Fibroblast of lung (primary cell): ENCODE data around the gene C1orf52. TPM values are rescaled to one million over a fixed set of nuclear protein-coding genes. Genes with fewer than 3 reads are reported as not detected.
A peak's percentile ranks its signal among the peaks of the same experiment; 100 is the strongest.

Source experiments
- DNase-seq, 2 donors: peaks; one replicate each; pipeline versions ENCODE4 v3.0.0 to v3.0.0-alpha.2; 2010; ENCODE audit warnings: low read depth in 2 of 2
- H2AFZ ChIP-seq: 2 replicates; pipeline ENCODE4 v1.5.1; 2012; ENCODE audit warnings: low read length, control low read depth, inconsistent platforms
- H3K27ac ChIP-seq: 2 replicates; pipeline ENCODE4 v1.5.1; 2011; ENCODE audit warnings: low read length, control low read depth; ENCODE audit not compliant: insufficient read depth
- H3K27me3 ChIP-seq: 2 replicates; pipeline ENCODE4 v1.5.1; 2011; ENCODE audit warnings: mild to moderate bottlenecking, low read length; ENCODE audit not compliant: control insufficient read depth, insufficient read depth
- H3K36me3 ChIP-seq: 2 replicates; pipeline ENCODE4 v1.5.1; 2011; ENCODE audit warnings: low read length; ENCODE audit not compliant: control insufficient read depth, insufficient read depth
- H3K4me1 ChIP-seq: 2 replicates; pipeline ENCODE4 v1.5.1; 2011; ENCODE audit warnings: low read length; ENCODE audit not compliant: control insufficient read depth, insufficient read depth; ENCODE audit errors: extremely low read depth
- H3K4me2 ChIP-seq: 2 replicates; pipeline ENCODE4 v1.5.1; 2011; ENCODE audit warnings: low read length, control low read depth; ENCODE audit not compliant: insufficient read depth; ENCODE audit errors: extremely low read depth
- H3K4me3 ChIP-seq, 4 experiments: fragments of 200-600 bp in 1 of 4; sonication (generic) in 1 of 4; replicated peaks in 1 of 4; 2 replicates each; pipeline ENCODE4 v1.5.1; 2011 to 2016; ENCODE audit warnings: low read length in 4 of 4, low read depth in 3 of 4, mild to moderate bottlenecking in 3 of 4, control low read depth in 2 of 4, inconsistent platforms in 1 of 4, mixed read lengths in 1 of 4; ENCODE audit not compliant: insufficient read depth in 1 of 4; ENCODE audit errors: control extremely low read depth in 1 of 4
- H3K79me2 ChIP-seq: 2 replicates; pipeline ENCODE4 v1.5.1; 2012; ENCODE audit warnings: mild to moderate bottlenecking, low read length, inconsistent platforms; ENCODE audit not compliant: control insufficient read depth, insufficient read depth
- H3K9ac ChIP-seq: 2 replicates; pipeline ENCODE4 v1.5.1; 2011; ENCODE audit warnings: mild to moderate bottlenecking, low read length, control low read depth; ENCODE audit not compliant: insufficient read depth
- H3K9me3 ChIP-seq: 2 replicates; pipeline ENCODE4 v1.5.1; 2012; ENCODE audit warnings: low read depth, low read length; ENCODE audit not compliant: control insufficient read depth, insufficient read depth
- H4K20me1 ChIP-seq: 2 replicates; pipeline ENCODE4 v1.5.1; 2011; ENCODE audit warnings: low read length; ENCODE audit not compliant: control insufficient read depth, insufficient read depth; ENCODE audit errors: extremely low read depth
- CTCF ChIP-seq, 2 donors: IDR thresholded peaks in 1 of 2; conservative IDR thresholded peaks in 1 of 2; 1 replicate in 1 of 2; 2 replicates in 1 of 2; pipeline ENCODE4 v1.5.1; 2011 to 2012; ENCODE audit warnings: low read length in 2 of 2, control low read depth in 1 of 2, inconsistent platforms in 1 of 2, low read depth in 1 of 2, mild to moderate bottlenecking in 1 of 2
- EZH2 ChIP-seq: IDR thresholded peaks from 2 replicates; pipeline ENCODE4 v1.5.1; 2012; ENCODE audit warnings: low read length, control low read depth, mild to moderate bottlenecking; ENCODE audit errors: missing control alignments
- polyA plus RNA-seq, 2 donors: library from polyadenylated mRNA; depleted of rRNA in 1 of 2; stranded (reverse) in 1 of 2; unstranded in 1 of 2; fragments of >200 nt; gene quantifications; 2 replicates each; pipeline ENCODE4 v1.2.1, GENCODE V29; 2011 to 2012; ENCODE audit warnings: missing spikeins in 1 of 2
- total RNA-seq: library from RNA; depleted of rRNA; stranded (reverse); fragments of >200 nt; gene quantifications from 2 replicates; pipeline ENCODE4 v1.2.1, GENCODE V29; 2014

Gene C1orf52
- total and polyA plus RNA-seq, 2 donors (not counting 1 experiment from before 2014, with no cell fraction given): 11.4 to 24.7 TPM

- peaks cover 26% of the 10 kb centered on the region for H3K4me1 ChIP-seq
- no peaks in the 10 kb centered on the region for H3K9me3 ChIP-seq
- H3K4me2 ChIP-seq: peak overlapping the region; percentile 44
- no peaks in the 10 kb centered on the region for H4K20me1 ChIP-seq
- TF ChIP-seq EZH2: no peak
- TF ChIP-seq CTCF (conservative IDR thresholded peaks at IDR 0.05 in 1 of 2, IDR thresholded peaks at IDR 0.05 in 1 of 2; ENCODE audit: low read depth in 1 of 2, low read length in 2 of 2): no peak
- no peaks in the 10 kb centered on the region for H3K27me3 ChIP-seq
- H3K9ac ChIP-seq: no peak overlapping the region
- peak overlapping the region in 2 of 4 experiments; percentile 12 to 26 for H3K4me3 ChIP-seq
- no peaks in the 10 kb centered on the region for H3K79me2 ChIP-seq
- DNase-seq: peak; percentile 99 to 100
- peak overlapping the region; percentile 55 for H3K27ac ChIP-seq
- no peak overlapping the region for H2AFZ ChIP-seq
- no peaks in the 10 kb centered on the region for H3K36me3 ChIP-seq
These were observed 38.6 kb upstream of the C1orf52 start for GRCh38 chr1:85297855-85298629.

GRCh38 chr1:85297538-85297854 lies 38.0 kb upstream of the C1orf52 start:
- Histone ChIP-seq H4K20me1 (no peaks in the 10 kb centered on the region), H3K27me3 (no peaks in the 10 kb centered on the region), H3K4me3 (peak overlapping the region in 2 of 4 experiments; percentile 8 to 26), H3K9ac (no peak overlapping the region), H3K9me3 (no peaks in the 10 kb centered on the region), H3K27ac (peak overlapping the region; percentile 55), H3K4me1 (peaks cover 26% of the 10 kb centered on the region), H2AFZ (no peak overlapping the region), H3K36me3 (no peaks in the 10 kb centered on the region), H3K4me2 (peak overlapping the region; percentile 44), H3K79me2 (no peaks in the 10 kb centered on the region)
- TF ChIP-seq EZH2 (no peak), CTCF (conservative IDR thresholded peaks at IDR 0.05 in 1 of 2, IDR thresholded peaks at IDR 0.05 in 1 of 2; ENCODE audit: low read depth in 1 of 2, low read length in 2 of 2) (no peak)
- DNase-seq: no peak

GRCh38 chr1:85296980-85297379 lies 37.5 kb upstream of the C1orf52 start:
- Histone ChIP-seq H3K4me1 (peaks cover 26% of the 10 kb centered on the region), H3K4me3 (no peak overlapping the region), H3K79me2 (no peaks in the 10 kb centered on the region), H3K27ac (no peak overlapping the region), H4K20me1 (no peaks in the 10 kb centered on the region), H2AFZ (no peak overlapping the region), H3K9ac (no peak overlapping the region), H3K4me2 (peak overlapping the region; percentile 44), H3K36me3 (no peaks in the 10 kb centered on the region), H3K27me3 (no peaks in the 10 kb centered on the region), H3K9me3 (no peaks in the 10 kb centered on the region)
- DNase-seq: peak in 1 of 2 donors; percentile 78
- TF ChIP-seq CTCF (conservative IDR thresholded peaks at IDR 0.05 in 1 of 2, IDR thresholded peaks at IDR 0.05 in 1 of 2; ENCODE audit: low read depth in 1 of 2, low read length in 2 of 2): no peak
- TF ChIP-seq EZH2: no peak
